Loucy (cell line): ENCODE results near the gene SLC35B2.
"Not testable (repeated sequence)": the region's sequence is repeated elsewhere in the genome, so short reads cannot be mapped to it uniquely, and the experiment has no call there.

Experiments
- H2AFZ ChIP-seq: fragments of 200-600 bp; sonication (generic); 2 replicates; pipeline ENCODE4 v1.6.0; 2016; ENCODE audit warnings: antibody characterized with exemption, mild to moderate bottlenecking, low read length, moderate library complexity
- H3F3A ChIP-seq: fragments of 200-600 bp; 2 replicates; pipeline ENCODE4 v1.6.0; 2016; ENCODE audit warnings: antibody characterized with exemption, low read depth, mild to moderate bottlenecking
- H3K27me3 ChIP-seq: fragments of 200-600 bp; sonication (generic); 2 replicates; pipeline ENCODE4 v1.6.1; 2014; ENCODE audit warnings: low read length, mild to moderate bottlenecking; ENCODE audit not compliant: insufficient read depth, poor library complexity, severe bottlenecking
- H3K36me3 ChIP-seq: fragments of 200-600 bp; sonication (generic); 2 replicates; pipeline ENCODE4 v1.6.1; 2016; ENCODE audit warnings: low read length; ENCODE audit not compliant: insufficient read depth
- H3K4me1 ChIP-seq: fragments of 200-600 bp; sonication (generic); 2 replicates; pipeline ENCODE4 v1.5.1; 2014; ENCODE audit warnings: low read length, mild to moderate bottlenecking; ENCODE audit not compliant: insufficient read depth, poor library complexity, severe bottlenecking
- H3K4me2 ChIP-seq: fragments of 200-600 bp; sonication (generic); 2 replicates; pipeline ENCODE4 v1.6.0; 2014; ENCODE audit warnings: antibody characterized with exemption, low read length, low read depth, mild to moderate bottlenecking; ENCODE audit not compliant: poor library complexity, severe bottlenecking
- H3K4me3 ChIP-seq: fragments of 200-600 bp; sonication (generic); 2 replicates; pipeline ENCODE4 v1.5.1; 2014; ENCODE audit warnings: low read length, mild to moderate bottlenecking, mixed read lengths; ENCODE audit not compliant: poor library complexity, severe bottlenecking
- H3K79me2 ChIP-seq: fragments of 200-600 bp; sonication (generic); 2 replicates; pipeline ENCODE4 v1.6.1; 2014; ENCODE audit warnings: low read length; ENCODE audit not compliant: insufficient read depth
- H3K9ac ChIP-seq: fragments of 200-600 bp; sonication (generic); 2 replicates; pipeline ENCODE4 v1.6.0; 2014; ENCODE audit warnings: mild to moderate bottlenecking, low read depth, low read length, moderate library complexity; ENCODE audit not compliant: poor library complexity, severe bottlenecking
- H3K9me2 ChIP-seq: fragments of 200-600 bp; sonication (generic); replicated peaks from 2 replicates; pipeline ENCODE4 v1.6.1; 2016; ENCODE audit warnings: low read depth, low read length, mixed read lengths
- H3K9me3 ChIP-seq: fragments of 200-600 bp; sonication (generic); 2 replicates; pipeline ENCODE4 v1.6.1; 2014; ENCODE audit warnings: mild to moderate bottlenecking, antibody characterized with exemption, low read length, low read depth; ENCODE audit not compliant: insufficient read depth
- H4K20me1 ChIP-seq: fragments of 200-600 bp; sonication (generic); 2 replicates; pipeline ENCODE4 v1.6.0; 2014; ENCODE audit warnings: antibody characterized with exemption, low read length, mild to moderate bottlenecking; ENCODE audit not compliant: insufficient read depth, poor library complexity, severe bottlenecking
- CTCF ChIP-seq: fragments of 200-600 bp; sonication (generic); conservative IDR thresholded peaks from 2 replicates; pipeline ENCODE4 v1.5.1; 2014; ENCODE audit warnings: mild to moderate bottlenecking, antibody characterized with exemption, low read length
- EZH2phosphoT487 ChIP-seq: fragments of 200-600 bp; IDR thresholded peaks from 2 replicates; pipeline ENCODE4 v1.6.1; 2018; ENCODE audit warnings: antibody characterized with exemption, mild to moderate bottlenecking, moderate library complexity, borderline replicate concordance

SLC35B2 gene

DNA sequence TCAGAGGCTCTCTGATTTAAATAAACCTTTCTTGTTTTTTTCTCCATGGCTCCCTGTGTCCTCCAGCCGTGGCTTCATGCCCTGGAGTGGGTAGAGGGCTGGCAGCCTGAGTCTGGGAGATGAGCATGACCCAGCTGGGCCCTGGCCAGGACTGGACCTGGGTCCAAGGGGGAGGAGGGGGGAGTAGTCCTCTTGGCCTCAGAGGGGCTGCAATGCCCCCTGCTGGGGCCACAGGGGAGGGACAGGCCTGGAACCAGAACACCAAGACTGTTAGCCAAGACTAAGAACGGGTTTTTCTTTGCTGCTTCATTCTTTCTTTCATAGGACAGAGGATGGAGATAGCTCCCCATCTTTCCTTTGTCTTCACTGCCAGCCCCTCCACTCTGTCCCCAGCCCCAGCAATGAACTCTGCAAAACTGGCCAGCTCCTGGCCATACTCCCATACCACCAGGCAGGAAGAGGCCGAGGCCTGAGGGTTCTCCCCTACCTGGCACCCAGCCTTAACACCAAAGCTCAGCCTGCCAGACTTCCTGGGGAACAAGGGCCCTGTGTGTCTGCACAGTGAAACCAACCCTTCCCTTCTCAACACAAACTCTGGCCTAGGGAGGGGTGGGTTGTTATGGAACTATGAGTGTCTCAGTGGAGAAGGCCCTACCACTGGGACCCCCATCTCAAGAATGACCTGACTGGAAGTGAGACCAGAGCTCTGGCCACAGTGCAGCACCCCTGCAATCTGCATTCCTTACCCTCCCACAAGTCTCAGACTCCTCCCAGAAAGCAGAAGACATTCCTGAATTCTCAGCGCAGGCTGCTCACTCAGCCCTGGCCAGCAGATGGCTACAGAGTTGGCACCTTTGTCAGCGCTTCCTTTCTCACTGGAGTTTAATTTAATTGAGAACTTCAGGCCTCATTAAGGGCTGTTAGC lies 23.0 kb downstream of the SLC35B2 start:
- H3K9ac ChIP-seq, result no peak overlapping the region
- H3K4me1 ChIP-seq, result no peaks in the 10 kb centered on the region
- no peaks in the 10 kb centered on the region for H3F3A ChIP-seq

GRCh38 chr6:44233567-44234100 lies 23.7 kb downstream of the SLC35B2 start:
- no peaks in the 10 kb centered on the region for H3F3A ChIP-seq
- no peaks in the 10 kb centered on the region for H3K4me1 ChIP-seq
- peaks cover 5% of the 10 kb centered on the region; the same call in 1 of the 2 replicates for H3K36me3 ChIP-seq
- no peaks in the 10 kb centered on the region for H3K79me2 ChIP-seq
- TF ChIP-seq CTCF (no peak), EZH2phosphoT487 (no peak)
- no peak overlapping the region for H3K9ac ChIP-seq
- no peaks in the 10 kb centered on the region for H3K27me3 ChIP-seq
- H3K4me2 ChIP-seq, result no peak overlapping the region
- no peaks in the 10 kb centered on the region for H3K9me2 ChIP-seq
- no peaks in the 10 kb centered on the region for H4K20me1 ChIP-seq
- no peaks in the 10 kb centered on the region for H3K9me3 ChIP-seq
- no peak overlapping the region for H2AFZ ChIP-seq
- H3K4me3 ChIP-seq, result no peak overlapping the region

More for the DNA sequence above, 23.0 kb downstream of the SLC35B2 start:
- Histone ChIP-seq H3K4me3 (no peak overlapping the region), H3K79me2 (no peaks in the 10 kb centered on the region), H3K27me3 (no peaks in the 10 kb centered on the region), H3K36me3 (peaks cover 5% of the 10 kb centered on the region; the same call in 1 of the 2 replicates), H3K9me3 (no peaks in the 10 kb centered on the region), H4K20me1 (no peaks in the 10 kb centered on the region), H3K9me2 (no peaks in the 10 kb centered on the region), H2AFZ (no peak overlapping the region), H3K4me2 (no peak overlapping the region)
- peak; percentile 93 for TF ChIP-seq CTCF
- no peak for TF ChIP-seq EZH2phosphoT487

GRCh38 chr6:44232676-44233566 lies 24.4 kb downstream of the SLC35B2 start:
- TF ChIP-seq CTCF (no peak), EZH2phosphoT487 (no peak)
- Histone ChIP-seq H3K9me3 (no peaks in the 10 kb centered on the region), H3F3A (no peaks in the 10 kb centered on the region), H3K4me1 (no peaks in the 10 kb centered on the region), H3K79me2 (no peaks in the 10 kb centered on the region), H3K36me3 (peaks cover 5% of the 10 kb centered on the region; the same call in 1 of the 2 replicates), H3K4me3 (no peak overlapping the region), H3K4me2 (no peak overlapping the region), H3K9ac (no peak overlapping the region), H2AFZ (no peak overlapping the region), H4K20me1 (no peaks in the 10 kb centered on the region), H3K9me2 (no peaks in the 10 kb centered on the region), H3K27me3 (no peaks in the 10 kb centered on the region)

DNA sequence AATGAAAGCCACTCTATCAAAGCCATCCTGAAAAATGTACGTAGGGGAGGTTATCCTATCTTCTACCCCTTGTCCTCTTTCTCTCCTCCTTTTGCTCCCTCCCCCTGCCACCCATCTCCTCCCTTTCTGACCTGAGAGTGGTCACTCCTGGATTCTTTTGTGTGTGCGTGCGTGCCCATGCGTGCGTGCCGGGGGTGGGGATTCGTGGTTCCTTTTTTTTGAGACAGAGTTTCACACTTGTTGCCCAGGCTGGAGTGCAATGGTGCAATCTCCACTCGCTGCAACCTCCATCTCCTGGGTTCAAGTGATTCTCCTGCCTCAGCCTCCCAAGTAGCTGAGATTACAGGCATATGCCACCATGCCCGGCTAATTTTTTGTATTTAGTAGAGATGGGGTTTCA lies 25.9 kb downstream of the SLC35B2 start:
- H3K27me3 ChIP-seq, H3K9ac ChIP-seq, H3K4me3 ChIP-seq, H2AFZ ChIP-seq, H3K36me3 ChIP-seq, H3K9me3 ChIP-seq, H3F3A ChIP-seq, H3K4me2 ChIP-seq, H4K20me1 ChIP-seq, H3K4me1 ChIP-seq, H3K9me2 ChIP-seq: not testable (repeated sequence)
- peaks cover 11% of the 10 kb centered on the region; the same call in 1 of the 2 replicates for H3K79me2 ChIP-seq
